22Rv1 (cell line): ENCODE data around the gene MED27.

Experiments
- H3K27ac ChIP-seq: fragments of 450-650 bp; 2 replicates; pipeline ENCODE4 v1.5.1; 2017
- ZFX ChIP-seq: fragments of 450-650 bp; IDR thresholded peaks from 2 replicates; pipeline ENCODE4 v1.6.1; 2017; ENCODE audit warnings: antibody characterized with exemption, borderline replicate concordance
- TF ChIP-seq, protein P1 (sequence below): fragments of 450-650 bp; IDR thresholded peaks from 2 replicates; pipeline ENCODE4 v1.5.1; 2017; ENCODE audit warnings: mild to moderate bottlenecking

The MED27 gene

GRCh38 chr9:132117694-132118093, 38.0 kb upstream of the MED27 start:
- TF ChIP-seq ZFX, result no peak
- TF ChIP-seq, protein P1, sequence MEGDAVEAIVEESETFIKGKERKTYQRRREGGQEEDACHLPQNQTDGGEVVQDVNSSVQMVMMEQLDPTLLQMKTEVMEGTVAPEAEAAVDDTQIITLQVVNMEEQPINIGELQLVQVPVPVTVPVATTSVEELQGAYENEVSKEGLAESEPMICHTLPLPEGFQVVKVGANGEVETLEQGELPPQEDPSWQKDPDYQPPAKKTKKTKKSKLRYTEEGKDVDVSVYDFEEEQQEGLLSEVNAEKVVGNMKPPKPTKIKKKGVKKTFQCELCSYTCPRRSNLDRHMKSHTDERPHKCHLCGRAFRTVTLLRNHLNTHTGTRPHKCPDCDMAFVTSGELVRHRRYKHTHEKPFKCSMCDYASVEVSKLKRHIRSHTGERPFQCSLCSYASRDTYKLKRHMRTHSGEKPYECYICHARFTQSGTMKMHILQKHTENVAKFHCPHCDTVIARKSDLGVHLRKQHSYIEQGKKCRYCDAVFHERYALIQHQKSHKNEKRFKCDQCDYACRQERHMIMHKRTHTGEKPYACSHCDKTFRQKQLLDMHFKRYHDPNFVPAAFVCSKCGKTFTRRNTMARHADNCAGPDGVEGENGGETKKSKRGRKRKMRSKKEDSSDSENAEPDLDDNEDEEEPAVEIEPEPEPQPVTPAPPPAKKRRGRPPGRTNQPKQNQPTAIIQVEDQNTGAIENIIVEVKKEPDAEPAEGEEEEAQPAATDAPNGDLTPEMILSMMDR, result no peak
- no peak overlapping the region for H3K27ac ChIP-seq

GRCh38 chr9:132116583-132116982, 36.9 kb upstream of the MED27 start:
- no peak overlapping the region for H3K27ac ChIP-seq
- no peak for TF ChIP-seq ZFX
- TF ChIP-seq, protein P1, result no peak

DNA sequence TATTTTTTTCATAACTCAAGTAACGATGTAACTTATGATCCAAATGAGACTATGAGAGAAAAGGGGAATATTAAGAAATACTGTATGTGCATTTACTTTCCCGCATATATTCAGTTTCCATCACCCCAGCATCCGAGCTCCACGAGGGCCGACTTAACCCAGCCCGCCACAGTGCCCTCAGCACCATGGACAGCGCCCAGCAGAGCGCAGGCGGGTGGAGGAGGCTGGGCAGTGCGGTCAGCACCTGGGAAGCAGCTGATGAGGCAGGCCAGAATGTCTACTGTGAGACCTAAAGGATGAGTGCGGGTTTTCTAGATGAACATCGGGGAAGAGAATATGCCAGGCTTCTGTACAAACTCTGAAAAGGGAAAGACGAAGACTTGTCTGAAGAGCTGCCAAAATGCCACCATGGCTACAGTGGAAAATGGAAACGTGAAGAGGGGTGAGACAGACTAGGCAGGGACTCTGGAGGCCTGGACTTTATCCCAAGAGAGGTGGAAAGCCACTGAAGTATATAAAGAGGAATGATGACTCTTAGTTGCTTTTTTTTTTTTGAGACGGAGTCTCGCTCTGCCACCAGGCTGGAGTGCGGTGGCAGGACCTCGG, 34.5 kb upstream of the MED27 start:
- H3K27ac ChIP-seq, result no peak overlapping the region
- no peak for TF ChIP-seq ZFX
- TF ChIP-seq, protein P1, result no peak

GRCh38 chr9:132109291-132109690, 29.6 kb upstream of the MED27 start:
- TF ChIP-seq, protein P1, result no peak
- TF ChIP-seq ZFX, result no peak
- no peak overlapping the region for H3K27ac ChIP-seq

- H3K27ac ChIP-seq, result no peak overlapping the region
- TF ChIP-seq, protein P1, result no peak
- no peak for TF ChIP-seq ZFX
Measured at GRCh38 chr9:132108728-132109127, 29.1 kb upstream of the MED27 start.

- TF ChIP-seq, protein P1, result no peak
- TF ChIP-seq ZFX, result no peak
Measured at GRCh38 chr9:132099741-132100407, 20.2 kb upstream of the MED27 start.

DNA sequence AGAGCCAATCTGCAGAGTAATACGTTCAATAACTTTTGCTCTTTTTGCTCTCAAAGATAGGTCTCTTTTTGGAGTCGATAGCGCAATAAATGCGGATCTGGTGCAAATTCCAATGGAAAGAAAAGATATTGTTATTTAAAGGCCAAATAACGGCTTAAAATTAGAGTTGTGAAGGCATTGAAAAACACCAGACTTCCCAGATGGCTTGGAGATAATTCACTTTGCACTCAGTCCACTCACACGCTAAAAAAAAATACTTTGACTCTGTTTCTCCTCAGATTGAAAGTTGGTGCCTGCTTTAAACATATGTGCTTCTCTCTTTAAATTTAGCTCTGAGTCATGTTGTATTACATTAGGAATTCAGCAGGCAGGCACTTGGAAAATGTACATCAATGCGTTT, 19.5 kb upstream of the MED27 start:
- H3K27ac ChIP-seq, result no peak overlapping the region
- no peak for TF ChIP-seq ZFX
- TF ChIP-seq, protein P1, result no peak

More at GRCh38 chr9:132099741-132100407, 20.2 kb upstream of the MED27 start:
- H3K27ac ChIP-seq, result no peak overlapping the region
